HEK293 (cell line): ENCODE results near the gene CCL28.

Experiments used
- YY1 ChIP-seq: fragments of 450-650 bp; formaldehyde crosslinking; IDR thresholded peaks from 2 replicates; pipeline ENCODE4 v1.5.1; 2018; ENCODE audit warnings: missing biosample characterization, missing genetic modification characterization
- ZBTB7A ChIP-seq: fragments of 450-650 bp; formaldehyde crosslinking; IDR thresholded peaks from 2 replicates; pipeline ENCODE4 v1.5.1; 2016; ENCODE audit warnings: low read depth, missing biosample characterization, missing genetic modification characterization
- ZNF561 ChIP-seq: fragments of 450-650 bp; IDR thresholded peaks from 2 replicates; pipeline ENCODE4 v1.5.1; 2018; ENCODE audit warnings: missing biosample characterization, missing genetic modification characterization, borderline replicate concordance
- TF ChIP-seq, protein P1 (sequence below): fragments of 450-650 bp; formaldehyde crosslinking; IDR thresholded peaks from 2 replicates; pipeline ENCODE4 v1.5.1; 2016; ENCODE audit warnings: missing biosample characterization, missing genetic modification characterization
- TF ChIP-seq, protein P2 (sequence below): fragments of 450-650 bp; formaldehyde crosslinking; IDR thresholded peaks from 2 replicates; pipeline ENCODE4 v1.5.1; 2017; ENCODE audit warnings: missing biosample characterization, missing genetic modification characterization

DNA sequence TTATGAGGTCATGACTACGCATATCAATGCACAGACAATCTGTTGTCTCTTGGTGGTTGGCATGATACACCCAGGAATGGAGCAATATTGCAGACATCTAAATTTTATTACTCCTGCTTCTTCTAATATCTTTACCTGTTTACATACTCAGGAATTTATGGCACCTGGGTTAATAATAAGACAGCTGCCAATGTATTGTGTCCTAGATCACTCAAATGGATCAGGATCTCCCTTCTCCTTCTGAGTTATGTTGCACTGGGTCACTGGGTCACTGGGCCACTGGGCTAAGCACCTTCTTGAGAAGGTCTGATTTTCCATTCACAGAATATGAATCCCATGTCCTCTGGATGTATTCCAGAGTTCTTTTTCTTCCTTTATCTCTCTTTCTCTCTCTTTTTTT lies 41.8 kb downstream of the CCL28 start:
- TF ChIP-seq, protein P1, sequence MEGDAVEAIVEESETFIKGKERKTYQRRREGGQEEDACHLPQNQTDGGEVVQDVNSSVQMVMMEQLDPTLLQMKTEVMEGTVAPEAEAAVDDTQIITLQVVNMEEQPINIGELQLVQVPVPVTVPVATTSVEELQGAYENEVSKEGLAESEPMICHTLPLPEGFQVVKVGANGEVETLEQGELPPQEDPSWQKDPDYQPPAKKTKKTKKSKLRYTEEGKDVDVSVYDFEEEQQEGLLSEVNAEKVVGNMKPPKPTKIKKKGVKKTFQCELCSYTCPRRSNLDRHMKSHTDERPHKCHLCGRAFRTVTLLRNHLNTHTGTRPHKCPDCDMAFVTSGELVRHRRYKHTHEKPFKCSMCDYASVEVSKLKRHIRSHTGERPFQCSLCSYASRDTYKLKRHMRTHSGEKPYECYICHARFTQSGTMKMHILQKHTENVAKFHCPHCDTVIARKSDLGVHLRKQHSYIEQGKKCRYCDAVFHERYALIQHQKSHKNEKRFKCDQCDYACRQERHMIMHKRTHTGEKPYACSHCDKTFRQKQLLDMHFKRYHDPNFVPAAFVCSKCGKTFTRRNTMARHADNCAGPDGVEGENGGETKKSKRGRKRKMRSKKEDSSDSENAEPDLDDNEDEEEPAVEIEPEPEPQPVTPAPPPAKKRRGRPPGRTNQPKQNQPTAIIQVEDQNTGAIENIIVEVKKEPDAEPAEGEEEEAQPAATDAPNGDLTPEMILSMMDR (tag by site-specific recombination) = no peak
- TF ChIP-seq YY1 (tag by site-specific recombination) (no peak), ZNF561 (tag by site-specific recombination) (no peak), ZBTB7A (tag by site-specific recombination) (no peak)
- TF ChIP-seq, protein P2, sequence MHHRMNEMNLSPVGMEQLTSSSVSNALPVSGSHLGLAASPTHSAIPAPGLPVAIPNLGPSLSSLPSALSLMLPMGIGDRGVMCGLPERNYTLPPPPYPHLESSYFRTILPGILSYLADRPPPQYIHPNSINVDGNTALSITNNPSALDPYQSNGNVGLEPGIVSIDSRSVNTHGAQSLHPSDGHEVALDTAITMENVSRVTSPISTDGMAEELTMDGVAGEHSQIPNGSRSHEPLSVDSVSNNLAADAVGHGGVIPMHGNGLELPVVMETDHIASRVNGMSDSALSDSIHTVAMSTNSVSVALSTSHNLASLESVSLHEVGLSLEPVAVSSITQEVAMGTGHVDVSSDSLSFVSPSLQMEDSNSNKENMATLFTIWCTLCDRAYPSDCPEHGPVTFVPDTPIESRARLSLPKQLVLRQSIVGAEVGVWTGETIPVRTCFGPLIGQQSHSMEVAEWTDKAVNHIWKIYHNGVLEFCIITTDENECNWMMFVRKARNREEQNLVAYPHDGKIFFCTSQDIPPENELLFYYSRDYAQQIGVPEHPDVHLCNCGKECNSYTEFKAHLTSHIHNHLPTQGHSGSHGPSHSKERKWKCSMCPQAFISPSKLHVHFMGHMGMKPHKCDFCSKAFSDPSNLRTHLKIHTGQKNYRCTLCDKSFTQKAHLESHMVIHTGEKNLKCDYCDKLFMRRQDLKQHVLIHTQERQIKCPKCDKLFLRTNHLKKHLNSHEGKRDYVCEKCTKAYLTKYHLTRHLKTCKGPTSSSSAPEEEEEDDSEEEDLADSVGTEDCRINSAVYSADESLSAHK (tag by site-specific recombination) = no peak
